Mucosa of stomach (tissue), 1 donor: ENCODE measurements around the gene TLE3.

ENCODE experiments used
- H3K27me3 ChIP-seq: one replicate; pipeline ENCODE4 v1.7.0; 2013; ENCODE audit warnings: mild to moderate bottlenecking, low read length; ENCODE audit not compliant: control insufficient read depth, insufficient read depth
- H3K36me3 ChIP-seq: one replicate; pipeline ENCODE4 v1.7.0; 2013; ENCODE audit warnings: low read length; ENCODE audit not compliant: control insufficient read depth, insufficient read depth
- H3K4me1 ChIP-seq: one replicate; pipeline ENCODE4 v1.7.0; 2013; ENCODE audit warnings: mild to moderate bottlenecking, low read length; ENCODE audit not compliant: control insufficient read depth, insufficient read depth
- H3K4me3 ChIP-seq: one replicate; pipeline ENCODE4 v1.7.0; 2013; ENCODE audit warnings: low read length
- H3K9ac ChIP-seq: one replicate; pipeline ENCODE4 v1.7.0; 2013; ENCODE audit warnings: mild to moderate bottlenecking, low read length, moderate library complexity
- H3K9me3 ChIP-seq: one replicate; pipeline ENCODE4 v1.7.0; 2013; ENCODE audit warnings: mild to moderate bottlenecking, low read length, moderate library complexity; ENCODE audit not compliant: control insufficient read depth
- donor health status: Pancreatic carcinoma.

TLE3 gene

DNA sequence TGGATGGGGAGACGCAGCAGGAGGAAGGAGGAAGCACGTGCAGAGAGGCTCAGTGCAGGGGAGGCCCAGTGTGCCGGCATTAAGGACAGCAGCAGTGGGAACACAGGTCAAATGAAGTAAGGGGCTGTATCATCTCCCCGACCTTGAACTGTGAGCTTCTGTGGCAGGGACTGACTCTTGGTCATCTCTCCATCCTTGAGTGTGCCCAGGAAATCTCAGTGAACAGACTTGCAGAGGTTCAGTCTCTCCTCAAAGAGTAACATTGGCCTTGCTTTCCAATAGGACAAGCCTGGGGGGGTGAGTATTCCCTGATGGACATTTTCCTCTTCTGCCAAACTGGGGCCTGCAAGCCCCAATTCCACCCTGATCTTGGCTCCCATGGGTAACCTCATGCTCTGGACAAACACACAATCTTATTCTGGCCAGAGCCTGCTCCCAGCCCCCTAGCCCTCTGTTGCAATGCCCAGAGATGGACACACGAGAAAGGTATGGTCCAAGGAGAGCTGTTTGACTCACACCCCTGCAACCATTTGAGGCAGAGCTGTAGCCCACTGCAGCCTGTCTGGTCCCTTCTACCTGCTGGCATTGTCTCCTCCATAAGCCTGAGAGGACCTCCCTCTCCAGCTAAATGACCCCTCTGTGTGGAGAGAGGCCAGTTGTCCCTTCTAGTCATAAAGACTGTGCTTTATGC lies 50.9 kb downstream of the TLE3 start:
- no peaks in the 10 kb centered on the region for H3K27me3 ChIP-seq
- H3K4me3 ChIP-seq, result no peak overlapping the region
- H3K9ac ChIP-seq, result no peak overlapping the region
- peaks cover 21% of the 10 kb centered on the region for H3K36me3 ChIP-seq
- no peaks in the 10 kb centered on the region for H3K9me3 ChIP-seq
- no peaks in the 10 kb centered on the region for H3K4me1 ChIP-seq

DNA sequence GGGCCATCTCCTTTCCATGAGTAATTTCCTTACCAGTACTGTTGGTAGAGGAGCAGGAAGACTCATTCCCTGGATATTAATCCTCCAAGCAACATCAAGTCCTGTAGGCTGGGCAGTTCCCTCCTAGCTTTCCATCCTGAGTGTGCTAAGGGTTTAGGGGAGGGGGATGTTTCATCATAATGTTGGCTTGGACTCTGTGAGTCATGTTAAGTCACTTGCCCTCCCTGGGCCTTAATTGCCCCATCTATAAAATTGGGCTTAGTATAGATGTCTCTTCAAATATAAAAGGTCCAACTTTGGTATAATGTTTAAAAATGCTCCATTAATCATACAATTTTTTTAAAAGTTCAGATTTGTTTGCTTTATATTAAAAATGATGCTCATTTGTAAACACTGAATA lies 52.7 kb downstream of the TLE3 start:
- Histone ChIP-seq H3K4me3 (no peak overlapping the region), H3K36me3 (peaks cover 6% of the 10 kb centered on the region), H3K9me3 (no peaks in the 10 kb centered on the region), H3K27me3 (no peaks in the 10 kb centered on the region), H3K4me1 (no peaks in the 10 kb centered on the region), H3K9ac (no peak overlapping the region)

DNA sequence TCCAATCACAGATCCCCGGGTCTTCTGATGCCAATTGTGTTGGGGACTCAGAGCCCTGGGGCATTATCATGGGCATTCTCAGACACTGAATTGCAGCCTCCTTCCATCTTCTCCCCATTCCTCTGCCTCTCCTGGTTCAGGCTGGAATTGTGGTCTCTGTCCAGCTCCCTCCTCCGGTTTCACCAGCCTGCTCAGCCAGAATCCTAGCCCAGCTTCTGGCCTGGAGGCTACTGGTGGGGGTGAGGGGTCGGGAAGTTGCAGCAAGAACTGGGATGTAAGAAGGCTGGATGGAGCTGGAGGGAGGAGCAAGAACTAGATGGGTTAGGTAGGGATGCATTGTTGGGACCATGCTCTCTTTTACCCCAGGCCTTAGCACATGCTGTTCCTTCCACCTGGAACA lies 53.5 kb downstream of the TLE3 start:
- Histone ChIP-seq H3K4me1 (no peaks in the 10 kb centered on the region), H3K36me3 (no peaks in the 10 kb centered on the region), H3K4me3 (no peak overlapping the region), H3K9ac (no peak overlapping the region), H3K27me3 (no peaks in the 10 kb centered on the region), H3K9me3 (no peaks in the 10 kb centered on the region)

DNA sequence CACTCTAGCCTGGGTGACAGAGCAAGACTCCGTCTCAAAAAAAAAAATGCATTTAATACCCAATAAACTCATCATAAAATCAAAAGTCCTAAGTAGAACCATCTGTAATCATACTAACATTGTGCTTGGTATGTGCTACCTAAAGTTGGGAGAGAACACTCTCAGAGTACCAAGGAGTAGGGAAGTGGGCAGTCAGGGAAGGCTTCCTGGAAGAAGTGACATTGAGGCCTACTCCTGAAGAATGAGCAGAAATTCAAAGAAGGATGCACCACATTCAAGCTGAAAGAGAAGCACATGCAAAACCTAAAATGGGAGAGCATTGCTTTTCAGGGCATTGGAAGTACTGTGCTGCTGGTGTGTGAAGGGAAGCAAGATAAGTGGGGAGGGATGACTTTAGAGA lies 54.1 kb downstream of the TLE3 start:
- no peaks in the 10 kb centered on the region for H3K27me3 ChIP-seq
- no peak overlapping the region for H3K4me3 ChIP-seq
- H3K9ac ChIP-seq, result no peak overlapping the region
- no peaks in the 10 kb centered on the region for H3K36me3 ChIP-seq
- H3K4me1 ChIP-seq, result no peaks in the 10 kb centered on the region
- no peaks in the 10 kb centered on the region for H3K9me3 ChIP-seq

DNA sequence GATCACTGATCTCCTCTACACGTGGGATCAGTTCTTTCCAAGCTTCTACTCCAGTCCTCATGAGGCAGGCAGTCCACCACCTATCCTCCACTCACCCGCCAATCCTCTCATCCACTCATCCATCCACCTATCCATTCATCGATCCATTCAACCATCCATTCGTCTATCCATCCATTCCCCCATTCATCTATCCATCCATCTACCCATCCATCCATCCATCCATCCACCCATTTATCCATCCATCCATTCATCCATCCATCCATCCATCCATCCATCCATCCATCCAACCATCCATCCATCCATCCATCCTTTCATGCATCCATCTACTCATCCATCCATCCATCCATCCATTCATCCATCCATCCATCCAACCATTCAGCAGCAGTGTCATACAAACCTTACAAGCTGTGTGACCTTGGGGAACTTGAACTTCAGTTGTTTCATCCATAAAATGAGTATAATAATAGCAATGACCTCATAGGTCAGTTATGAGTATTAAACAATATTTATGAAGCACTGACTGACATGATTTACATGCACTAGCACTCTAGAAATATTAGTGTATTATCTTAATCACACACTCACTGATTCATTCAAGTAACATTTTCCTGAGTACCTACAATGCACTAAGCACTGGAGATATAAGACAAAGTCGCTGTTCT lies 55.0 kb downstream of the TLE3 start:
- Histone ChIP-seq H3K36me3 (no peaks in the 10 kb centered on the region), H3K4me3 (no peak overlapping the region)

DNA sequence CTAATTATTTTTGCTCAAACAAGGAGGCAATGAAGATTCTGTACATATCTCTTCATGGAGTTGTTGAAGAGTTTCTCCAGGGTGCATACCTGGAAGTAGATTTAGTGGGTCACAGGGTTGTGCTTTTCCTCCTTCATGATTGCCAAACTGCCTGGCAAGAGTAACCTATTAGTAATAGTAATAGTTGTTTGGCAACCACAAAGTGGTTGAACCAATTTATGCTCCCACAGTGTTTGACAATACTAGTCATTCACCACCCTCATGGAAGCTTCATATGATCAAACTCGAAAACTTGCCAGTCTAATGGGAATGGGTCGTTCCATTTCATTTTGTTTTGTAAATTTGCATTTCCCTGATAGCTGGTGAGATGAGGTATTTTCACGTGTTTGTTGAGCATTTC lies 57.8 kb downstream of the TLE3 start:
- no peak overlapping the region for H3K9ac ChIP-seq
- no peak overlapping the region for H3K4me3 ChIP-seq
- no peaks in the 10 kb centered on the region for H3K9me3 ChIP-seq
- no peaks in the 10 kb centered on the region for H3K36me3 ChIP-seq
- H3K4me1 ChIP-seq, result no peaks in the 10 kb centered on the region
- no peaks in the 10 kb centered on the region for H3K27me3 ChIP-seq

More for the DNA sequence above, 55.0 kb downstream of the TLE3 start:
- no peak overlapping the region for H3K9ac ChIP-seq
- H3K9me3 ChIP-seq, result no peaks in the 10 kb centered on the region
- H3K4me1 ChIP-seq, result no peaks in the 10 kb centered on the region
- H3K27me3 ChIP-seq, result no peaks in the 10 kb centered on the region

DNA sequence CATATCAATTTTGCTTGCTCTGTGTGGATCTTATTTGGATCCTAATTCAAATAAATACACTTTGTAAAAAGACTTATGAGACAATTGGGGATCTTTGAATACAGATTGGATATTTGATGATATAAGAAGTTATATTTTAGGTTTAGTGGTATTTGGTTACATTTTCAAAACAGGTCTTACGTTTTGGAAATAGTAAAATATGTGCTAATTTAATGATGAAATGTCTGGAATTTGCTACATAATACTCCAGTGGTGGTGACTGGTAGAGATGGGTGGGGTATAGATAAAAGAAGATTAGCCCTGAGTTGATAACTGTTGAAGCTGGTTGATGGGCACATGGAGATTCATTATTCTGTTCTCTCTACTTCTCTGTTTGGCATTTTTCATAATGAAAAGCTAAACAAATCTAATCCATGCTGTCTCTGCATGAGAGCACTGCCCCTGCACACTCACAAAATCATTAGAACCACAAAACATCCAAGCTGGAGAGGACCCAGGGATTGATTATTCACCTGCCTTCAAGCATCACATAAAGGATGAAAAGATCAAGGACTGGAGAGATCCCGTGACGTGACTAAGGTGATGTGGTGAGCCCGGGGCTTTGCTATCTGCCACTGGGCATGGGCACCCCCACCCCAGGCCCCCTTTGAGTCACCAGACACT lies 58.9 kb downstream of the TLE3 start:
- Histone ChIP-seq H3K36me3 (no peaks in the 10 kb centered on the region), H3K4me1 (no peaks in the 10 kb centered on the region), H3K9ac (no peak overlapping the region), H3K27me3 (peaks cover 5% of the 10 kb centered on the region), H3K4me3 (no peak overlapping the region), H3K9me3 (no peaks in the 10 kb centered on the region)

DNA sequence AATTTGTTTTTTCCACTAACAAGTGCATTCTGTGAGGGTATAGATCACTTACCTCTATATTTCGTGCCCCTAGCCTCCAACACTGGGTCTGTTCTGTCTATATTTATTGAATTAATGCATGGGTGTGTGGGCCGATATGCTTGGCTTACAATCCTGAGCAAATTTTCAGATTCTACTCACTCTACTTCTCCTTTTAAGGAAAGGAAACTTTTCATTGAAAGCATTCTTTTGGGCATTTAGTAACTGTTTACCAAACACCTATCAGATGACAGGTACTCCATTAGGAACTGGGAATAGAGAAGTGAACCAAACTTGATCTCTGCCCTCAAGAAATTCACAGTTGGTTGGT lies 60.5 kb downstream of the TLE3 start:
- no peaks in the 10 kb centered on the region for H3K4me1 ChIP-seq
- no peaks in the 10 kb centered on the region for H3K36me3 ChIP-seq
- H3K27me3 ChIP-seq, result peaks cover 15% of the 10 kb centered on the region
- H3K4me3 ChIP-seq, result no peak overlapping the region
- no peak overlapping the region for H3K9ac ChIP-seq
- no peaks in the 10 kb centered on the region for H3K9me3 ChIP-seq

DNA sequence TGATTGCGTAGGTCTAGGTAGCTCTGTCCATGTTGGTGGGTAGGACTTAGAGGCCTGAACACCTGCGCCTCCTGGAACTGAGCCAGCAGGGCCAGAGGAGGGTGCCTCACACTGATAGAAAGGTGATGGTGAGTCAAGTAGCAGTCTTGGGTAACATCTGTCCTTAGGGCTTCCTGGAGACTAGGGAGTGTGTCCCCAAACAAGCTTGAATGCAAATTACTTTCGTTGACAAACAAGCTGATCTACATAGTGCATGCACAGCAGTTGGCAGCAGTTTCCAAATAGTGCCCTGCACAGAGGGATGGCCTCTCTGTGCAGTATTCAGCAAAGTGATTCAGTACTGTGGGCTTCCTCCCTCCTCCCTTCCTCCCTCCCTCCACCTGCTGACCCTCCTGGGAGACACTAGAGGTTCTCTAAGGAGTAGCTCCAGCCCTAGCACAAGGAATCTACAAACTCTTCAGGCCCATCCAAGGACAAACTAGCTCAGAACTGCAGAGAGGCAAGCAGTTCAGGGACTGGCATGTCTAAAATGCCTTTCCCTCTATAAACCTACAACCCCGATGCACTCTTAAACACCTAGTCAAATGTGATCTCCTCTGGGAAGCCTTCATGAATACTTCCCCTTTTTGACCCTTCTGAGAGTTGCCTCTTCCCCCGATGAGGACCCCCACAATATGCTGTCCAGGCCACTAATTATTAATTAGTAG lies 61.0 kb downstream of the TLE3 start:
- H3K27me3 ChIP-seq, result peaks cover 15% of the 10 kb centered on the region
- H3K9ac ChIP-seq, result no peak overlapping the region
- H3K36me3 ChIP-seq, result no peaks in the 10 kb centered on the region
- no peaks in the 10 kb centered on the region for H3K9me3 ChIP-seq
- H3K4me1 ChIP-seq, result no peaks in the 10 kb centered on the region
- H3K4me3 ChIP-seq, result no peak overlapping the region

DNA sequence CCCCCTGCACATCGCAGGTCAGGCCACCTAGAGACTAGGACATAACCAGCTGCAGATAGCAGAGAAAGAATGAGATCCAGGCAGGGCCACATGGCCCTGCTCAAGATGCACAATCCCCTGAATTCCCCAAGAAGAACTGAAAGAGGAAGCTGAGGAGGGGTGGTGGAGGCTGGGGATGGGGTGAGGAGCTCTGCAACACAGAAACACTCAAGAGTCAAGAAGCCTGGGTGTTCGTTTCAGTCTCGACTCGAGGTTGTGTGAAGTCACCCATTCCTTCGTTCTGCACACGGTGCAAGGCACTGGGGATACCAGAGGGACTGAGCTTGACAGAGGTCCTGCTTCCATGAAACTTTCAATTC lies 62.0 kb downstream of the TLE3 start:
- H3K4me1 ChIP-seq, result no peaks in the 10 kb centered on the region
- H3K27me3 ChIP-seq, result peaks cover 15% of the 10 kb centered on the region
- H3K4me3 ChIP-seq, result no peak overlapping the region
- no peaks in the 10 kb centered on the region for H3K36me3 ChIP-seq
- no peak overlapping the region for H3K9ac ChIP-seq
- no peaks in the 10 kb centered on the region for H3K9me3 ChIP-seq

DNA sequence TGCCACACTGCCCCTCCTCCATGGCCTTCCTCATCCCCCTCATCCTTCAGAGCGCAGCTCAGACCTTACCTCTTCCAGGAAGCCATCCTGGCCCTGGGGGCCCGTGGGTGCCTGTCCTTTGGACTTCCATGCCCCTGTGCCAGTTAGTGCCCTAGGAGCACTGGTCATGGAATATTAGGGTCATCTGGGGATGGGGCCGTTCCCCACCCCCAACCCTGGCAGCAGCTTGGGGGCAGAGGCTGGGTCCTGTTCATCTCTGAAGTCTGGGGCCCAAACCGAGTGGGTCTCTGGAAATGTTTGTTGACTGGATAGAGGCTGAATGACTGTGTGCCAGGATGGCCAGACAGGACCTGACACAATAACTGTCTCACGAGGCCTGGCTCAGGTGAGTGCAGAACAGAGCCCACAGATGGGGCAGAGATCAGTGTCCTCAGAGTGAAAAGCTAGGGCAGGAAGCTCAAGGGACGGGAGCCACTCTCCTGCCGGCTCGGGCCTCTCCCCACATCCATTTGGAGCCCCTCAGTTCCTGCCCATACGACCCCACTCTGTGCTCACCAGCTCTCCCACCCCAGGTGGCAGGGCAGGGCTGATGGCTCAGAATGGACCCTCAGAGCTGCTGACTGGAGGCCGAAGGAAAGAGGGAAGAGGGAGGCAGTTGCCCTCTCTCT lies 62.5 kb downstream of the TLE3 start:
- H3K9me3 ChIP-seq, result no peaks in the 10 kb centered on the region
- no peaks in the 10 kb centered on the region for H3K36me3 ChIP-seq
- no peak overlapping the region for H3K4me3 ChIP-seq
- no peak overlapping the region for H3K9ac ChIP-seq
- H3K27me3 ChIP-seq, result peaks cover 15% of the 10 kb centered on the region
- H3K4me1 ChIP-seq, result no peaks in the 10 kb centered on the region

DNA sequence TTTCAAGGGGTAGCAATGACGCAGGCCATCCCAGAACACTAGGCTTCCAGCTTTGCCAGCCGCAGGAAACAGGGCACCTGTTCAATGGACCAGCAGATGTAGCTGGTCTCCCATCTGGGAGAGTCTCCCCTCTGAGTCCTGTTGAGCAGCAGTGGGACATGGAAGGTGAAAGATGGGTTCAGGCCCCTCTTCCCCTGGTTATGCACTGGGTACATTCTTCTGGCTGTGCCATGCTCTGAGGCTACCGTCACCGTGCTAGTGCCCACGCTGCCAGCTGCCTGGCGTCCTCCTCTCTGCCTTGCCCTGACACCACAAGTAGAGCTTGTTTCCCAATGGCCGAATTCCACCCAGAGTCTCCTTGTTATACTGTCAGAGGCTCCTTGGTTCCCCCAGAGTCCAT lies 63.1 kb downstream of the TLE3 start:
- Histone ChIP-seq H3K27me3 (peaks cover 15% of the 10 kb centered on the region), H3K36me3 (no peaks in the 10 kb centered on the region), H3K9ac (no peak overlapping the region), H3K9me3 (no peaks in the 10 kb centered on the region), H3K4me3 (no peak overlapping the region), H3K4me1 (no peaks in the 10 kb centered on the region)
